GM18508 (cell line): ENCODE results near the gene ASAP2.
"Not testable (repeated sequence)": the region's sequence is repeated elsewhere in the genome, so short reads cannot be mapped to it uniquely, and the experiment has no call there.

Experiments used
- ATAC-seq: cut with Tn5 transposase; IDR thresholded peaks from one replicate; pipeline ENCODE4 v1.9.1; 2021; ENCODE audit warnings: moderate number of reproducible peaks; ENCODE audit not compliant: insufficient read depth, unreplicated experiment

The ASAP2 gene

GRCh38 chr2:9390151-9390850 is 183.7 kb downstream of the ASAP2 start:
- ATAC-seq = no peak

GRCh38 chr2:9390991-9391390 is 184.4 kb downstream of the ASAP2 start:
- ATAC-seq = no peak

GRCh38 chr2:9391961-9392720 is 185.5 kb downstream of the ASAP2 start:
- no peak for ATAC-seq

GRCh38 chr2:9392898-9393765 is 186.5 kb downstream of the ASAP2 start:
- ATAC-seq = no peak

GRCh38 chr2:9394816-9395215 is 188.2 kb downstream of the ASAP2 start:
- no peak for ATAC-seq

- ATAC-seq = no peak
Measured at GRCh38 chr2:9397201-9397600, 190.6 kb downstream of the ASAP2 start.

- ATAC-seq = not testable (repeated sequence)
Measured at GRCh38 chr2:9398251-9398650, 191.6 kb downstream of the ASAP2 start.

GRCh38 chr2:9398881-9399780 is 192.5 kb downstream of the ASAP2 start:
- ATAC-seq = no peak

- no peak for ATAC-seq
Measured at GRCh38 chr2:9400268-9401058, 193.9 kb downstream of the ASAP2 start.

GRCh38 chr2:9401059-9401547 is 194.5 kb downstream of the ASAP2 start:
- no peak for ATAC-seq

- no peak for ATAC-seq
Measured at GRCh38 chr2:9401646-9402371, 195.2 kb downstream of the ASAP2 start.

GRCh38 chr2:9403924-9404323 is 197.3 kb downstream of the ASAP2 start:
- ATAC-seq = no peak

GRCh38 chr2:9404451-9404850 is 197.8 kb downstream of the ASAP2 start:
- ATAC-seq = no peak

GRCh38 chr2:9405636-9406035 is 199.0 kb downstream of the ASAP2 start:
- ATAC-seq = no peak

GRCh38 chr2:9406529-9407362 is 200.1 kb downstream of the ASAP2 start:
- ATAC-seq = no peak

GRCh38 chr2:9407363-9407811 is 200.8 kb downstream of the ASAP2 start:
- no peak for ATAC-seq

- ATAC-seq = no peak
Measured at GRCh38 chr2:9408641-9409151, 202.1 kb downstream of the ASAP2 start.
